ENCODE data around the gene KNDC1.
"Not testable (repeated sequence)": the region's sequence is repeated elsewhere in the genome, so short reads cannot be mapped to it uniquely, and the experiment has no call there.

Gene KNDC1

DNA sequence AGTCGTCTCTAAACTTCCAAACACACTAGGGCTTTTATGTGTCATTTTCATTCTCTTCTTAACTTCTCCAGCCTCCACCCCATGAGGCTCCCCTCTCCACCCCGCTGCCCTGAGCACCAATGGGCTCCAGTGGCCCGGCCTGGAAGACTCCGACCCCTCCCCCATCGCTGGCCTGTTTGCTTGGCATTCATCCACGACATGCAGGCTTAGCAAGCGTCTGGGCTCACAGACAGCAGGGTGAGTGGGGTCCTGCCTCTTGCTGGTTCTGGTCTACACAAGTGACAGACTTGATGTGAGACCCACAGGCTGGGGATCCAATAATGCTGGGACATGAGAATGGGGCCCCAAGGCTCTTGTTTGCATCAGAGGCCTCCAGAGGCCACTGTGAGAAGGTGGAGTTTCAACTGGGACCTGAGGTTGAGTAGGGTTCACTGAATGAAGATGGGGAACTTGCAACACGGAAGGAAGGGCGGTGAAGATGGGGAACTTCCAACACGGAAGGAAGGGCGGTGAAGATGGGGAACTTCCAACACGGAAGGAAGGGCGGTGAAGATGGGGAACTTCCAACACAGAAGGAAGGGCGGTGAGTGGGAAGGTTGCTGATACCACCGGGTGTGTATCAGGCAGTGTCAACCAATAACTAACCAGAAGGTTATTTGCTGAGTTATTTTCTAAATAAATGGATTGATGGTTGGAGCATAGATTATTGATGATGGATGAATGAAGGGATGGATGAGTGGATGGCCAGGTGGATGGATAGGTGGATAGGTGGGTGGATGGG, 14.0 kb downstream of the KNDC1 start:
- H3K4me3 ChIP-seq (ENCODE audit: low read depth, low read length): no peak overlapping the region
- no peak for DNase-seq (ENCODE audit: low read depth, low spot score)
- in situ Hi-C loops (cut with HindIII; ENCODE audit: low sequenced_read_pairs): no loop called here
- TF ChIP-seq, protein P1, sequence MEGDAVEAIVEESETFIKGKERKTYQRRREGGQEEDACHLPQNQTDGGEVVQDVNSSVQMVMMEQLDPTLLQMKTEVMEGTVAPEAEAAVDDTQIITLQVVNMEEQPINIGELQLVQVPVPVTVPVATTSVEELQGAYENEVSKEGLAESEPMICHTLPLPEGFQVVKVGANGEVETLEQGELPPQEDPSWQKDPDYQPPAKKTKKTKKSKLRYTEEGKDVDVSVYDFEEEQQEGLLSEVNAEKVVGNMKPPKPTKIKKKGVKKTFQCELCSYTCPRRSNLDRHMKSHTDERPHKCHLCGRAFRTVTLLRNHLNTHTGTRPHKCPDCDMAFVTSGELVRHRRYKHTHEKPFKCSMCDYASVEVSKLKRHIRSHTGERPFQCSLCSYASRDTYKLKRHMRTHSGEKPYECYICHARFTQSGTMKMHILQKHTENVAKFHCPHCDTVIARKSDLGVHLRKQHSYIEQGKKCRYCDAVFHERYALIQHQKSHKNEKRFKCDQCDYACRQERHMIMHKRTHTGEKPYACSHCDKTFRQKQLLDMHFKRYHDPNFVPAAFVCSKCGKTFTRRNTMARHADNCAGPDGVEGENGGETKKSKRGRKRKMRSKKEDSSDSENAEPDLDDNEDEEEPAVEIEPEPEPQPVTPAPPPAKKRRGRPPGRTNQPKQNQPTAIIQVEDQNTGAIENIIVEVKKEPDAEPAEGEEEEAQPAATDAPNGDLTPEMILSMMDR (IDR thresholded peaks at IDR 0.05; ENCODE audit: low read depth, low read length): no peak

DNA sequence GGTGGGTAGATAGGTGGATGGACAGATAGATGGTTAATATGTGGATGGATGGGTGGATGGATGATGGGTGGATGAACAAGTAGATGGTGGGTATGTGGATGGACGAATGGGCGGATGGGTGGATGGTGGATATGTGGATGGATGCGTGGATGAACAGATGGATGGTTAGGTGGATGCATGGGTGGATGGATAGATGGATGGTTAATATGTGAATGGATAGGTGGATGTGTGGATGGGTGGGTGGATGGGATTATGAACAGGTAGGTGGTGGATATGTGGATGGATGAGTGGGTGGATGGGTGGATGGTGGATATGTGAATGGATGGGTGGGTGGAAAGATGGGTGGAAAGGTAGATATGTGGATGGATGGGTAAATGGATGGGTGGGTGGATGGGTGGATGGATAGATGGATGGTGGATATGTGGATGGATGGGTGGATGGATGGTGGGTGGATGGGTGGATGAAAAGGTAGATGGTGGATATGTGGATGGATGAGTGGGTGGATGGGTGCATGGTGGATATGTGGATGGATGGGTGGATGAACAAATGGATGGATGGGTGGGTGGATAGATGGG, 14.8 kb downstream of the KNDC1 start:
- no peak overlapping the region for H3K4me3 ChIP-seq (ENCODE audit: low read depth, low read length)
- TF ChIP-seq, protein P1 (IDR thresholded peaks at IDR 0.05; ENCODE audit: low read depth, low read length): no peak
- in situ Hi-C loops (cut with HindIII; ENCODE audit: low sequenced_read_pairs): no loop called here
- DNase-seq (ENCODE audit: low read depth, low spot score): no peak

DNA sequence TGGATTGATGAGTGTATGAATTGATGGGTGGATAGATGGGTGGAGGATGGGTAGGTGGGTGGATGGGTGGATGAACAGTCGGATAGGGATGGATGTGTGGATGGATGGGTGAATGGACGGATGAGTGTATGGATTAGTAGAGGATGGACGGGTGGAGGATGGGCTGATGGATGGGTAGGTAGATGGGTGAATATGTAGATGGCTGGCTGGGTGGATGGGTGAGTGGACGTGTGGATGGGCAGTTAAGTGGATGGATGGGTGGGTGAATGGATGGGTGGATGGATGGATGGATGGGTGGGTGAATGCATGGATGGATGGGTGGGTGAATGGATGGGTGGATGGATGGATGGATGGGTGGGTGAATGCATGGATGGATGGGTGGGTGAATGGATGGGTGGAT, 15.6 kb downstream of the KNDC1 start:
- DNase-seq (ENCODE audit: low read depth, low spot score); H3K4me3 ChIP-seq (ENCODE audit: low read depth, low read length); in situ Hi-C loops (cut with HindIII; ENCODE audit: low sequenced_read_pairs): not testable (repeated sequence)

DNA sequence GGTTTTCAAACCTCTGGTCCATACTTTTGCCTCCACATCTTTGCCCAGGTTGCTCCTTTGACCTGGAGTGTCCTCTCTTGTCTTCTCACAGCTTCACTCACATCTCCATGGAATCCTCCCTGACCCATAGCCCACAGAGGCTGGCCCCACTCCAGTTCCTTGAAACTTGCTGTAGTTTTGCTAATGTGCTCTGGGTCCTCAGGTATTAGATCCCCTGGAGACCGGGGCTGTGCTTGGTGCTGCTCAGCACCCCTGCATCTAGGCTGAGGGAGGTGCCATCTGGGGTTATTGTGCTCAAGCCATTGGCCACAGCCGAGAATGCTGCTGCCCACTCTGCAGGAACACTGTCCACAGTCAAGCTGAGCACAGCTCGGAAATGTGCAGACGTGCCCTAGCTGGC, 16.5 kb downstream of the KNDC1 start:
- DNase-seq (ENCODE audit: low read depth, low spot score): no peak
- no peak overlapping the region for H3K4me3 ChIP-seq (ENCODE audit: low read depth, low read length)
- in situ Hi-C loops (cut with HindIII; ENCODE audit: low sequenced_read_pairs): no loop called here
- TF ChIP-seq, protein P1 (IDR thresholded peaks at IDR 0.05; ENCODE audit: low read depth, low read length): no peak

DNA sequence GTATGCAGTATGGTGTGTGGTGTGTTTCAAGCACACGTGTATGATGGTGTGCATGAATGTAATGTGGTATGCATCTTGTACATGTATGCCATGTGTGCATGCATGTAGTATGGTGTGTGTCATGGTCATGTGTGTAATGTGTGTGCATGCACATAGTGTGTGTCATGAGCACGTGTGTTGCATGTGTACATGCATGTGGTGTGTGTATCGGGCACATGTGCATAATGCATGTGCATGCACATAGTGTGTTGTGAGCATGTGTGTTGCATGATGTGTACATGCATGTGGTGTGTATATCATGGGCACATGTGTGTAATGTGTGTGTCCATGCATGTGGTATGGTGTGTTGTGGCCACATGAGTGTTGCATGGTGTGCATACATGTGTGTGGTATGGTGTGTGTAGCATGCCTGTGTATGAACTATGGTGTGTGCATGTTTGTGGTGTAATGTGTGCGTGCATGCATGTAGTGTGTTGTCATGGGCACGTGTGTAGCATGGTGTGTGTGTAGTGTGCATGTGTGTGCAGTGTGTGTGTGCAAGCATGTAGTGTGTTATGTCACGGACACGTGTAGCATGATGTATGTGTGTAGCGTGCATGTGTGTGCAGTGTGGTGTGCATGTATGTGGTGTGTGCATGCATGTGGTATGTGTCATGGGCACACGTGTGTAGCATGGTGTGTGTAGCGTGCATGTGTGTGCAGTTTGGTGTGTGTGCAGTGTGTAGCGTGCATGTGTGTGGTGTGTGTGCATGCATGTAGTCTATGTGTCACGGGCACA, 17.6 kb downstream of the KNDC1 start:
- DNase-seq (ENCODE audit: low read depth, low spot score): no peak
- in situ Hi-C loops (cut with HindIII; ENCODE audit: low sequenced_read_pairs): no loop called here
- TF ChIP-seq, protein P1 (IDR thresholded peaks at IDR 0.05; ENCODE audit: low read depth, low read length): no peak

DNA sequence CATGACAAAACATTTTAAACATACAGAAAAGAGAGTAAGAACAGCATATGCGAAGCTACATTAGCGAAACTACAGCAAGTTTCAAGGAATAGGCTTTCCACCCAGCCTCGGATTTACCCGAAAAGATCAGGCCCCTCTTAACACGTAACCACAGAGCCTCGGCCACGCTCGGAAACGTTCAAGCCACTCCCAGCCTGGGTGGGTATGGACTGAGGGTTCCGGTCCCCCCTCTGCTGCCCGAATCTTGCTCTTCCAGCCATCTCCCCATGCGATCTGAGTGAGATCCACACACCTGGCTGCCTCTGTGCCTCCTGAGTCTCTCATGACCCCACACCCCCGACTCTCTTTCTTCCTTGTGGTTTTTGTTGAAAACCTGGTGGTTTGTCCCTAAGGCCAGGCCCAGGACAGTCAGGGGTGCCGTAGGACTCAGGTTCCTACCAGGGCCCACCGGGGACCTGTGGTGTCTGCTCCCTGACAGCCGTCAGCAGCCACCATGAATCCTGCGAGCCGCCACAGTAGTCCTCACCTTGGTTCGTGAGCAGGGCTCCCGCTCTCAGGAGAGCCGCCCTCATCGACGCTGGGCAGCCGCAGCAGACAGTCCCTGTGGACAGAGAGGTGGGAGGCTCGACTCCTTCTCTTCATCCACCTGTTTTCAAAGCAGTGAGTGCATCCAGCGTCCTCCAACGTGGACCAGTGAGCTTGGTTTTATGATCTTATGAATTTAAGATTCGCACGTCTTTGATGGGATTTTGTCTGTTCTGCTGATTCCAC, 18.5 kb downstream of the KNDC1 start:
- in situ Hi-C loops (cut with HindIII; ENCODE audit: low sequenced_read_pairs): no loop called here

More for the DNA sequence above, 17.6 kb downstream of the KNDC1 start:
- H3K4me3 ChIP-seq (ENCODE audit: low read depth, low read length): no peak overlapping the region

More for the DNA sequence above, 18.5 kb downstream of the KNDC1 start:
- no peak overlapping the region for H3K4me3 ChIP-seq (ENCODE audit: low read depth, low read length)
- DNase-seq (ENCODE audit: low read depth, low spot score): no peak
- TF ChIP-seq, protein P1 (IDR thresholded peaks at IDR 0.05; ENCODE audit: low read depth, low read length): no peak
